Suppressor macrophage treated with lipopolysaccharide for 4 hours (primary cell): ENCODE results near the gene ANKRD11.
A peak's percentile ranks its signal among the peaks of the same experiment; 100 is the strongest.

Experiments
- DNase-seq: peaks from one replicate; pipeline ENCODE4 v3.0.0-alpha.2; 2020

ANKRD11 gene

GRCh38 chr16:89323120-89323960, 167.0 kb downstream of the ANKRD11 start:
- DNase-seq = no peak

- DNase-seq = peak; percentile 30
These were observed 167.8 kb downstream of the ANKRD11 start for GRCh38 chr16:89322321-89323119.

GRCh38 chr16:89320782-89321501, 169.4 kb downstream of the ANKRD11 start:
- DNase-seq = no peak

- DNase-seq = peak; percentile 80
These were observed 170.2 kb downstream of the ANKRD11 start for GRCh38 chr16:89319886-89320781.

- no peak for DNase-seq
These were observed 170.8 kb downstream of the ANKRD11 start for GRCh38 chr16:89319631-89319885.

- DNase-seq = no peak
These were observed 171.3 kb downstream of the ANKRD11 start for GRCh38 chr16:89318871-89319630.

GRCh38 chr16:89318430-89318758, 172.0 kb downstream of the ANKRD11 start:
- no peak for DNase-seq

- no peak for DNase-seq
These were observed 172.5 kb downstream of the ANKRD11 start for GRCh38 chr16:89317729-89318429.

- DNase-seq = no peak
These were observed 173.2 kb downstream of the ANKRD11 start for GRCh38 chr16:89317101-89317671.

- DNase-seq = no peak
These were observed 173.7 kb downstream of the ANKRD11 start for GRCh38 chr16:89316701-89317100.

- peak; percentile 50 for DNase-seq
These were observed 174.4 kb downstream of the ANKRD11 start for GRCh38 chr16:89315791-89316581.

- DNase-seq = no peak
These were observed 175.1 kb downstream of the ANKRD11 start for GRCh38 chr16:89315271-89315670.

GRCh38 chr16:89314854-89315253, 175.5 kb downstream of the ANKRD11 start:
- no peak for DNase-seq

- no peak for DNase-seq
These were observed 176.0 kb downstream of the ANKRD11 start for GRCh38 chr16:89314357-89314756.

GRCh38 chr16:89313583-89313982, 176.8 kb downstream of the ANKRD11 start:
- DNase-seq = no peak

GRCh38 chr16:89312598-89313299, 177.6 kb downstream of the ANKRD11 start:
- DNase-seq = no peak

- DNase-seq = no peak
These were observed 178.2 kb downstream of the ANKRD11 start for GRCh38 chr16:89312194-89312593.

- peak; percentile 49 for DNase-seq
These were observed 178.7 kb downstream of the ANKRD11 start for GRCh38 chr16:89311636-89312035.

GRCh38 chr16:89309438-89310122, 180.8 kb downstream of the ANKRD11 start:
- DNase-seq = no peak
